Islet precursor cell (in vitro differentiated cells): ENCODE data around the gene RNF187.
A peak's percentile ranks its signal among the peaks of the same experiment; 100 is the strongest.

ENCODE experiments used
- DNase-seq: peaks from one replicate; pipeline ENCODE4 v3.0.0-alpha.2; 2018

The RNF187 gene

GRCh38 chr1:228487336-228488124, at the start of gene RNF187:
TSS of gene RNF187 (plus strand) at chr1:228487382.
- DNase-seq, result no peak

DNA sequence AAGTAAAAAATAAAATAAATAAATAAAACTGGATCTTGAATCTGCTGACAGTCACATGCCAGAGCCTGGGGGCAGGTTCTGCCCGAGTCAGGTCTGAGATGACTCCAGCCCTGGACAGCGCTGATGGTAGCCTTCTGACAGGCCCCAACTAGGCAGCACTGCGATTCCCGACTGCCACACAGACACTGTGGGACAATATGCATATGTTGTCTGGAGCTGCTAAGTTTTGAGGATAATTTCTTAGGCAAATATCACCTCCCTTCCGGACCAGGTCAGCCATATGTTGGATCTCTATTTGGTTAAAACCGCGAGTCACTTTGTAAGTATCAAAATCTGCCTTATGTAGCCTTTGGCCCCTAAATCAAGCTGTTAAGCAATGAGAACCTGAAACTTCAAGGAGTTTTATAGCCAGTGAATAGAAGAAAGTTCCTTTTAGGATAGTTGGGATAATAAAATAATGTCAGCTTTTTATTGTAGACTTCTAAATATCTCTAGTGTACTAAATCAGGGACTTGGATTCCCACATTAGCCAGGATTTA, 49.7 kb upstream of the RNF187 start:
- no peak for DNase-seq

DNA sequence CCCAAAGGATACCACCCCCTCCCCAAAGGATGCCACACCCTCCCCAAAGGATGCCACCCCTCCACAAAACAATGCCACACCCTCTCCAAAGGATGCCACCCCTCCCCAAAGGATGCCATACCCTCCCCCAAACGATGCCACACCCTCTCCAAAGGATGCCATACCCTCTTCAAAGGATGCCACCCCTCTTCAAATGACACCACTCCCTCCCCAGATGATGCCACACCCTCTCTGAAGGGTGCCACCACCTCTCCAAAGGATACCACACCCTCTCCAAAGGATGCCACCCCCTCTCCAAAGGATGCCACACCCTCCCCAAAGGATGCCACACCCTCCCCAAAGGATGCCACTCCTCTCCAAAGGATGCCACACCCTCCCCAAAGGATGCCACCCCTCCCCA, 48.9 kb upstream of the RNF187 start:
- no peak for DNase-seq

- no peak for DNase-seq
Observed at GRCh38 chr1:228440761-228441500, 46.3 kb upstream of the RNF187 start.

- DNase-seq, result no peak
Observed at GRCh38 chr1:228443395-228443794, 43.8 kb upstream of the RNF187 start.

DNA sequence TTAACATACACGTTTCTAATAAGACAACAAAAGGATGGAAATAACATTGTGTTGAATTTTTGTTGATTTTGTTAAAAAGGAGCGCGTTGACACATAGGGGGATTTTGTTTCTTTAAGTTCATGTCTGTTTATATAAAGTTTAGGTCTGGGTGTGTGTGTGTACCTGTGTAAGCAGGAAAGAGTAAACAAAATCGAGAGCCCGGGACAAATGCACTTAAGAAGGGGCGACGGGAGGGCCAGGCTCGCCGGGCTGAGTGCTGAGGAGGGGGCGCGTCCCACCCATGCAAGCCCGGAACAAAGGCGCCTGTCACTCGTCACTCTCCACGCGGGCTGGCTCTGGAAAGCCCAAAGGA, 41.7 kb upstream of the RNF187 start:
- no peak for DNase-seq

DNA sequence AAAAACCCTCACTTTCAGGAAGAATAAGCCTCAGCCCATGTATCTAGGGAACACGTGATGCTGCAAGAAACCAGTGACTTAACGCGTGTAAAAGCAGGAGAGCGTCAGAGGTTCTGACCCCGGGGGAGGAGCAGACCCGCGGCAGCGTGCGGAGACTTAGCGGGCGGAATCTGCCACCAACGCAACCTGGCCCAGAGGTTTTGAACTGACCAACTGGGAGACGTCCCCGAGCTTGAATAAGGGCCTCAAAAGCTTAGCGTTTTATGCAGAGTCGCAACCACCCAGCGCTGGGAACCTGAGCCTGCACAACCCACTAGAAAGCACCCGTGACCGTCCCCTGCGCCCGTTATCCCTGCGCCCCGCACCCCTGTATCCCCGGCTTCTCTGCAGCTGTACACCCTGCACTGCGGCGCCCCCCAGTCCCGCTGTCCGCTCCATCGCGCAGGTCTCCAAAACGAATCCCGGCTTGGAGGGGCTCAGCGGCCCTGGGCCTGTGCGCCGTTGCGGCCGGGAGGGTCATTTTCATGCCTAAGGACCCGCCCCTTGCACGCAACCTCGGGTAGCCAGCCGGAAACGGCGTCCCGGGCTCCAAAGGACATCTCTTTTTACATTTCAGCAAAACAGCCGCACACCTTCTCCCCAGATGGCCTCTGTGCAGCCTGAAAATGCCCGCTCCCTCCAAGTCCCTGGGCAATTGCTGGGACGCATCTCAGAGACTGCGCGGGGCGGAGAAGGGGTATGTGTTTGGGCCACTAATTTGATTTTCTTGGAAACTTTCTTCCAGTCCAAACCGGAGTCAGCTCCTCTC, 41.1 kb upstream of the RNF187 start:
- peak; percentile 79 for DNase-seq

GRCh38 chr1:228446852-228447251, 40.3 kb upstream of the RNF187 start:
- no peak for DNase-seq

DNA sequence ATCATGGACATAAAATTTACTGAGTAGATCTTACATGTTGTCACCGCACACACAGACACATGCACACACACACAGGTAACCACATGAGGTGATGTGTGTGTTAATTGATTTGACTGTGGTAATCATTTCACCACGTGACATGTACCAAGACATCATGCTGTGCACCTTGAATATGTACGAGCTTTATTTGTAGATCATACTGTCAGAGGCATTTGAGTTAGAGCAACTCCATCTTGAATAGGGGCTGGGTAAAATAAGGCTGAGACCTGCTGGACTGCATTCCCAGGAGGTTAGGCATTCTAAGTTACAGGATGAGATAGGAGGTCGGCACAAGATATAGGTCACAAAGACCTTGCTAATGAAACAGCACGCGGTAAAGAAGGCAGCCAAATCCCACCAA, 38.8 kb upstream of the RNF187 start:
- no peak for DNase-seq

- DNase-seq, result no peak
Observed at GRCh38 chr1:228450200-228450599, 37.0 kb upstream of the RNF187 start.

DNA sequence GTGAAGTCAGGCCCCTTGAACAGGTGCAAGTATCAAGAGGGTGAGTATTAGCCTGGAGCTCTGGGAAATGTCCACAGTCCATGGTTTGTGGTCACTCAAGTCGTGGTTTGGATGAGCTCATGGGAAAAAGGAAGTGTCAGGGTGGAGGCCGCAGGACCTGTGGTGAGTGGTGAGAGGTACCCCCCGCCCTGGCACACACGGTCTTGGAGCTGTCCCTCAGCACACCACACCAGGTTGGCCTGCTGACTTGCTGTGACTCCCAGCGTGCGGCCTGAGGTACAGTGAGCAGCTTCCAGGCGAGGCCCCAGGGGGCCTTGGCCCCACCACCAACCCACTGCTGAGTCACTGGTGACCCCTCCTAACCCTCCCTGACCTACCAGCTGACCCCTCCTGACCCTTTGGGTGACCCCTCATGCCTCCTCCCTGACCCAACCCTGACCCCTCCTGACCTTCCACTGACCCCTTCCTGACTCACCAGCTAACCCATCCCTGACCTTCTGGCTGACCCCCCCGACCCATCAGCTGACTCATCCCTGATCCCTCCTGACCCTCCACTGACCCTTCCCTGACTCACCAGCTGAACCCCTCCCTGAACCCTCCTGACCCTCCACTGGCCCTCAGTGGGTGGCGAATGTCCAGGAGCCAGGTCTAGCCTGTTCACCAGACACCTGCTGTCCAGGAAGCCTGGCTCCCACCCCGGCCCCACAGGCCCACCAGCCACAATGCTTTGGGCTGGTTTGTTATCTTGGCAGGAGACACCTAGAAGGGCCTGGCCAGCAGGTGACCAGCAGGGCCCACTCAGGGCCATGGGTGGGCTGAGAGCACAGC, 34.8 kb upstream of the RNF187 start:
- peak; percentile 62 for DNase-seq

GRCh38 chr1:228453022-228453560, 34.1 kb upstream of the RNF187 start:
- DNase-seq, result no peak

DNA sequence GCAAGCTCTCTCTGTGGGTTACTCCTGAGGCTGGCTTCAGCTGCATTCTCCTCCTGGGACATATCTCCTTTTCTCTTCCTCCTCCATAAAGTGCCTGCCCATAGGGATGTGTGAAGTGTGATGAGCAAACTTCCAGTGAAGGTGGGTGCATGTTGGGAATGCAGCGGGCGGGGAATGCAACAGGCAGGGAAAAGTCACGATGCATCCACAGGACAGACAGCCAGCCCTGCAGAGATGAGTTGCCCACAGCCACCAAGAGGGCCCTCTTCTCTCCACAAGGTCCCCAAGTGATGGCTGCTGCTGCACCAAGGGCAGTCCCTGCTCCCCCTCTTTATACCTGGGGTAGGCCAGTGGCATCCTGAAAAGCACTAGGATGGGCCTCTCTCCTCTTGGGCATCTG, 33.6 kb upstream of the RNF187 start:
- DNase-seq, result no peak

- DNase-seq, result no peak
Observed at GRCh38 chr1:228454238-228454637, 32.9 kb upstream of the RNF187 start.

- DNase-seq, result no peak
Observed at GRCh38 chr1:228455715-228456114, 31.5 kb upstream of the RNF187 start.

- DNase-seq, result no peak
Observed at GRCh38 chr1:228456252-228457016, 30.7 kb upstream of the RNF187 start.

GRCh38 chr1:228457017-228457395, 30.2 kb upstream of the RNF187 start:
- no peak for DNase-seq

GRCh38 chr1:228457396-228458176, 29.6 kb upstream of the RNF187 start:
- peak; percentile 97 for DNase-seq

- DNase-seq, result peak; percentile 88
Observed at GRCh38 chr1:228459091-228459993, 27.8 kb upstream of the RNF187 start.
